ENCODE results near the gene CENPT. TPM values are rescaled to one million over a fixed set of nuclear protein-coding genes. Genes with fewer than 3 reads are reported as not detected.

The CENPT gene
- total RNA-seq, 4 donors from 2014 or later, result 77.6 to 205 (median 106) TPM

- intact Hi-C loops (cut with DNase I; ENCODE audit: low total_unique reads), result no loop called here
- TF ChIP-seq CTCF (IDR thresholded peaks at IDR 0.05) (no peak), POLR2A (IDR thresholded peaks at IDR 0.05) (no peak)
- H3K4me3 ChIP-seq (ENCODE audit: low read depth, poor library complexity, severe bottlenecking), result no peak overlapping the region
- WGBS, 2 donors, result 58 to 59% methylated on average over 4 of the region's 4 CpGs
- no peak for DNase-seq (ENCODE audit: low spot score in 2 of 2)
Measured at GRCh38 chr16:67844497-67844896, 3.0 kb downstream of the CENPT start.

- intact Hi-C loops (cut with DNase I; ENCODE audit: low total_unique reads), result no loop called here
- peak in 1 of 2 donors; percentile 86 for DNase-seq (ENCODE audit: low spot score in 2 of 2)
- WGBS, 2 donors, result 8 to 9% methylated on average over 8 to 11 of the region's 11 CpGs
- no peak for TF ChIP-seq POLR2A (IDR thresholded peaks at IDR 0.05)
- no peak for TF ChIP-seq CTCF (IDR thresholded peaks at IDR 0.05)
- H3K4me3 ChIP-seq (ENCODE audit: low read depth, poor library complexity, severe bottlenecking), result peak overlapping the region; percentile 65
Measured at GRCh38 chr16:67843343-67843765, 4.1 kb downstream of the CENPT start.

- H3K4me3 ChIP-seq (ENCODE audit: low read depth, poor library complexity, severe bottlenecking), result peak overlapping the region; percentile 65
- TF ChIP-seq CTCF (IDR thresholded peaks at IDR 0.05), result no peak
- no peak for TF ChIP-seq POLR2A (IDR thresholded peaks at IDR 0.05)
- intact Hi-C loops (cut with DNase I; ENCODE audit: low total_unique reads), result no loop called here
- DNase-seq (ENCODE audit: low spot score in 2 of 2), result peak in 1 of 2 donors; percentile 93
- WGBS, 2 donors, result 0 to 2% methylated on average over 38 to 43 of the region's 67 CpGs
Measured at GRCh38 chr16:67842509-67843342, 4.8 kb downstream of the CENPT start.

- peak; percentile 95 to 98 for DNase-seq (ENCODE audit: low spot score in 2 of 2)
- peak within 1 kb of the TSS; percentile 65 for H3K4me3 ChIP-seq (ENCODE audit: low read depth, poor library complexity, severe bottlenecking)
- intact Hi-C loops (cut with DNase I; ENCODE audit: low total_unique reads), result no loop called here
- TF ChIP-seq POLR2A (IDR thresholded peaks at IDR 0.05) (no peak), CTCF (IDR thresholded peaks at IDR 0.05) (peak in 1 of 3 donors; percentile 65)
- 0 to 1% methylated on average over 62 to 64 of the region's 83 CpGs for WGBS, 2 donors
Measured at GRCh38 chr16:67841816-67842508, 5.5 kb downstream of the CENPT start, which contains the start of gene THAP11. TSS of gene THAP11 (plus strand) at chr16:67842320. CDS start at chr16:67842555, 235 bp downstream.

- no peak for DNase-seq (ENCODE audit: low spot score in 2 of 2)
- no peak for TF ChIP-seq POLR2A (IDR thresholded peaks at IDR 0.05)
- no peak for TF ChIP-seq CTCF (IDR thresholded peaks at IDR 0.05)
- WGBS, 2 donors, result 36 to 45% methylated on average over 17 of the region's 17 CpGs
- intact Hi-C loops (cut with DNase I; ENCODE audit: low total_unique reads), result no loop called here
- H3K4me3 ChIP-seq (ENCODE audit: low read depth, poor library complexity, severe bottlenecking), result no peak overlapping the region
Measured at GRCh38 chr16:67841198-67841815, 6.2 kb downstream of the CENPT start.

Data from lower leg skin (tissue), 4 donors.